SK-N-SH treated with all-trans-retinoic acid at 6 μM for 48 hours (cell line): Measurements from ENCODE around the gene ADAMTS17.

Experiments used
- ATAC-seq: fragments of 200-7000 bp; cut with Tn5 transposase; 3 replicates; pipeline ENCODE4 v1.9.1; 2020; ENCODE audit warnings: mild to moderate bottlenecking, moderate library complexity
- ARNTL ChIP-seq: fragments of 450-650 bp; formaldehyde crosslinking; IDR thresholded peaks from 2 replicates; pipeline ENCODE4 v1.5.0; 2020; ENCODE audit warnings: low read depth, mild to moderate bottlenecking, moderate library complexity, borderline replicate concordance
- BACH2 ChIP-seq: fragments of 250-450 bp; sonication (Bioruptor Pico); IDR thresholded peaks from 2 replicates; pipeline ENCODE4 v1.9.0; 2021; ENCODE audit warnings: mild to moderate bottlenecking, borderline replicate concordance
- CSDC2 ChIP-seq: fragments of 250-450 bp; sonication (Bioruptor Pico); IDR thresholded peaks from 2 replicates; pipeline ENCODE4 v1.5.0; 2020; ENCODE audit warnings: mild to moderate bottlenecking, moderate library complexity
- GLIS3 ChIP-seq: fragments of 250-450 bp; sonication (Bioruptor Pico); IDR thresholded peaks from 2 replicates; pipeline ENCODE4 v1.5.0; 2020; ENCODE audit warnings: mild to moderate bottlenecking, moderate library complexity
- ISL1 ChIP-seq: fragments of 250-450 bp; sonication (Bioruptor Pico); IDR thresholded peaks from 2 replicates; pipeline ENCODE4 v2.1.2; 2022; ENCODE audit warnings: mild to moderate bottlenecking, moderate library complexity
- PATZ1 ChIP-seq: fragments of 250-450 bp; sonication (Bioruptor Pico); IDR thresholded peaks from 2 replicates; pipeline ENCODE4 v1.8.0; 2020; ENCODE audit warnings: mild to moderate bottlenecking, moderate library complexity, borderline replicate concordance
- POU6F1 ChIP-seq: fragments of 250-450 bp; sonication (Bioruptor Pico); IDR thresholded peaks from 2 replicates; pipeline ENCODE4 v1.8.0; 2021; ENCODE audit warnings: low read depth, mild to moderate bottlenecking, moderate library complexity, borderline replicate concordance
- PPARA ChIP-seq: fragments of 250-450 bp; sonication (Bioruptor Pico); IDR thresholded peaks from 2 replicates; pipeline ENCODE4 v1.5.0; 2020; ENCODE audit warnings: mild to moderate bottlenecking, borderline replicate concordance
- RARB ChIP-seq: fragments of 250-450 bp; sonication (Bioruptor Pico); IDR thresholded peaks from 2 replicates; pipeline ENCODE4 v1.8.0; 2021; ENCODE audit warnings: mild to moderate bottlenecking, moderate library complexity
- SNAI2 ChIP-seq: fragments of 250-450 bp; sonication (Bioruptor Pico); IDR thresholded peaks from 2 replicates; pipeline ENCODE4 v1.5.0; 2020; ENCODE audit warnings: mild to moderate bottlenecking, moderate library complexity
- TCF4 ChIP-seq: fragments of 250-450 bp; sonication (Bioruptor Pico); IDR thresholded peaks from 2 replicates; pipeline ENCODE4 v1.8.0; 2021; ENCODE audit warnings: mild to moderate bottlenecking, moderate library complexity, borderline replicate concordance
- TOX ChIP-seq: fragments of 250-450 bp; sonication (Bioruptor Pico); IDR thresholded peaks from 2 replicates; pipeline ENCODE4 v1.8.0; 2021; ENCODE audit warnings: mild to moderate bottlenecking, moderate library complexity, borderline replicate concordance
- ZC3H10 ChIP-seq: fragments of 250-450 bp; sonication (Bioruptor Pico); IDR thresholded peaks from 2 replicates; pipeline ENCODE4 v1.5.1; 2021; ENCODE audit warnings: mild to moderate bottlenecking, moderate library complexity
- ZFP3 ChIP-seq: fragments of 250-450 bp; sonication (Bioruptor Pico); IDR thresholded peaks from 2 replicates; pipeline ENCODE4 v1.5.0; 2020; ENCODE audit warnings: mild to moderate bottlenecking, moderate library complexity
- ZFP30 ChIP-seq: fragments of 450-650 bp; formaldehyde crosslinking; IDR thresholded peaks from 2 replicates; pipeline ENCODE4 v1.5.0; 2022; ENCODE audit warnings: mild to moderate bottlenecking, moderate library complexity
- ZNF565 ChIP-seq: fragments of 450-650 bp; formaldehyde crosslinking; conservative IDR thresholded peaks from 2 replicates; pipeline ENCODE4 v1.5.0; 2020; ENCODE audit warnings: low read depth, mild to moderate bottlenecking, moderate library complexity
- ZNF70 ChIP-seq: fragments of 450-650 bp; formaldehyde crosslinking; IDR thresholded peaks from 2 replicates; pipeline ENCODE4 v1.5.0; 2020; ENCODE audit warnings: mild to moderate bottlenecking, moderate library complexity
- TF ChIP-seq, protein P1 (sequence below): fragments of 250-450 bp; sonication (Bioruptor Pico); IDR thresholded peaks from 2 replicates; pipeline ENCODE4 v1.5.1; 2020; ENCODE audit warnings: low read depth, mild to moderate bottlenecking, moderate library complexity
- TF ChIP-seq, protein P2 (sequence below): fragments of 250-450 bp; sonication (Bioruptor Pico); IDR thresholded peaks from 2 replicates; pipeline ENCODE4 v1.5.0; 2020; ENCODE audit warnings: mild to moderate bottlenecking, moderate library complexity

The ADAMTS17 gene

DNA sequence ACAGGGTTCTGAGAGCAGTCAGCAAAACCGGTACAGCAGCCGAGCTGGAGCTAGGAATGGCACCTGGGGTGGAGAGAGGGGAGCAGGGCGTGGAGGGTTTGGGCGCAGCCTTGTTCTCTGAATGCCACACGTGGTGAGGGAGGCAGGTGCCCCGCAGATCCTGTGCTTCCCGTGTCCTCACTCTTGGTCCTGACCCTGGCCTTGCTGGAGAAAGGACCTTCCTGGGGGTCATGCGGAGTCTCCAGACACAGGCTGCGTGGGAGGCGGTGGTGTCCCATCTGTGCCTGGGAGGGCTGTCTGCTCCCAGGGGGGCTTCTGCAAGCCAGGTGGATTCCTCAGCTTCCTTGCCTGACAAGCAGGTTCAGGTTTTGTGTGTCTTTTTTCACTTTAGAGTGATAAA is 363.8 kb downstream of the ADAMTS17 start:
- no peak for ATAC-seq

DNA sequence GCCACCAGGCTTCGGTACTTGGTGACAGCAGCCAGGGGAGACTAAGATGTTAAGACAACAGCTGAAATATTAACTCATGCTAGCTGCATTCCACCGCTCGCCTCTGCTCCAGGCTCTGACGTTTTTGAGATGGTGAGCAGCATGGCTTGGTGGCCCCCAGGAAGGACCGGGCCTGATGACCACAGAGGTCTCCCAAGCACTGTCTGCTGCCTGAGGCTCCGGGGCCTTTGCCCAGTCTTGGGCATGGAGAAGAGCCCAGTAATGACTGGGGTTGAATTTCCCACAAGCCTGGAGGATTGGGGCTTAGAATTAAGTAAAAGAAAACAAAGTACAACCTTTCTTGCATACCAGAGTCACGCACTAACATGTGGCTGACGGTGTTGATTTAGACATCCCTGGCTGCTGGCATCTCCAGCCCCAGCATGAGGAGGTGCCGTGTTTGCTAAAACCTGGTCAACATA is 364.9 kb downstream of the ADAMTS17 start:
- TF ChIP-seq ZNF70 (CRISPR knock-in tag) (no peak), RARB (CRISPR knock-in tag) (no peak), TCF4 (CRISPR knock-in tag) (no peak), CSDC2 (no peak), PATZ1 (CRISPR knock-in tag) (no peak), PPARA (CRISPR knock-in tag) (no peak), GLIS3 (no peak), ZNF565 (CRISPR knock-in tag) (no peak), ZFP3 (CRISPR knock-in tag) (no peak), POU6F1 (CRISPR knock-in tag) (no peak), ZC3H10 (CRISPR knock-in tag) (no peak), SNAI2 (CRISPR knock-in tag) (no peak), TOX (CRISPR knock-in tag) (no peak), ARNTL (no peak), ZFP30 (CRISPR knock-in tag) (no peak), BACH2 (CRISPR knock-in tag) (no peak), ISL1 (CRISPR knock-in tag) (no peak)
- TF ChIP-seq, protein P1, sequence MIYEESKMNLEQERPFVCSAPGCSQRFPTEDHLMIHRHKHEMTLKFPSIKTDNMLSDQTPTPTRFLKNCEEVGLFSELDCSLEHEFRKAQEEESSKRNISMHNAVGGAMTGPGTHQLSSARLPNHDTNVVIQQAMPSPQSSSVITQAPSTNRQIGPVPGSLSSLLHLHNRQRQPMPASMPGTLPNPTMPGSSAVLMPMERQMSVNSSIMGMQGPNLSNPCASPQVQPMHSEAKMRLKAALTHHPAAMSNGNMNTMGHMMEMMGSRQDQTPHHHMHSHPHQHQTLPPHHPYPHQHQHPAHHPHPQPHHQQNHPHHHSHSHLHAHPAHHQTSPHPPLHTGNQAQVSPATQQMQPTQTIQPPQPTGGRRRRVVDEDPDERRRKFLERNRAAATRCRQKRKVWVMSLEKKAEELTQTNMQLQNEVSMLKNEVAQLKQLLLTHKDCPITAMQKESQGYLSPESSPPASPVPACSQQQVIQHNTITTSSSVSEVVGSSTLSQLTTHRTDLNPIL (CRISPR knock-in tag): no peak
- TF ChIP-seq, protein P2, sequence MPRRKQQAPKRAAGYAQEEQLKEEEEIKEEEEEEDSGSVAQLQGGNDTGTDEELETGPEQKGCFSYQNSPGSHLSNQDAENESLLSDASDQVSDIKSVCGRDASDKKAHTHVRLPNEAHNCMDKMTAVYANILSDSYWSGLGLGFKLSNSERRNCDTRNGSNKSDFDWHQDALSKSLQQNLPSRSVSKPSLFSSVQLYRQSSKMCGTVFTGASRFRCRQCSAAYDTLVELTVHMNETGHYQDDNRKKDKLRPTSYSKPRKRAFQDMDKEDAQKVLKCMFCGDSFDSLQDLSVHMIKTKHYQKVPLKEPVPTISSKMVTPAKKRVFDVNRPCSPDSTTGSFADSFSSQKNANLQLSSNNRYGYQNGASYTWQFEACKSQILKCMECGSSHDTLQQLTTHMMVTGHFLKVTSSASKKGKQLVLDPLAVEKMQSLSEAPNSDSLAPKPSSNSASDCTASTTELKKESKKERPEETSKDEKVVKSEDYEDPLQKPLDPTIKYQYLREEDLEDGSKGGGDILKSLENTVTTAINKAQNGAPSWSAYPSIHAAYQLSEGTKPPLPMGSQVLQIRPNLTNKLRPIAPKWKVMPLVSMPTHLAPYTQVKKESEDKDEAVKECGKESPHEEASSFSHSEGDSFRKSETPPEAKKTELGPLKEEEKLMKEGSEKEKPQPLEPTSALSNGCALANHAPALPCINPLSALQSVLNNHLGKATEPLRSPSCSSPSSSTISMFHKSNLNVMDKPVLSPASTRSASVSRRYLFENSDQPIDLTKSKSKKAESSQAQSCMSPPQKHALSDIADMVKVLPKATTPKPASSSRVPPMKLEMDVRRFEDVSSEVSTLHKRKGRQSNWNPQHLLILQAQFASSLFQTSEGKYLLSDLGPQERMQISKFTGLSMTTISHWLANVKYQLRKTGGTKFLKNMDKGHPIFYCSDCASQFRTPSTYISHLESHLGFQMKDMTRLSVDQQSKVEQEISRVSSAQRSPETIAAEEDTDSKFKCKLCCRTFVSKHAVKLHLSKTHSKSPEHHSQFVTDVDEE (CRISPR knock-in tag): no peak

More for the DNA sequence above, 363.8 kb downstream of the ADAMTS17 start:
- TF ChIP-seq ZNF565 (CRISPR knock-in tag): no peak
- TF ChIP-seq ZFP30 (CRISPR knock-in tag): no peak
- no peak for TF ChIP-seq GLIS3
- TF ChIP-seq, protein P1 (CRISPR knock-in tag): no peak
- TF ChIP-seq SNAI2 (CRISPR knock-in tag): no peak
- TF ChIP-seq ISL1 (CRISPR knock-in tag): no peak
- TF ChIP-seq PATZ1 (CRISPR knock-in tag): no peak
- TF ChIP-seq, protein P2 (CRISPR knock-in tag): no peak

More for the DNA sequence above, 364.9 kb downstream of the ADAMTS17 start:
- ATAC-seq: no peak
